Activated naive CD8-positive, alpha-beta T cell treated with anti-CD3 and anti-CD28 coated beads, Interleukin-2, amount 10 ng/mL, durations not matched to agents 7 days and 5 days (primary cell): ENCODE data around the gene PLIN4. TPM values are rescaled to one million over a fixed set of nuclear protein-coding genes. Genes with fewer than 3 reads are reported as not detected.
"Not testable (repeated sequence)": the region's sequence is repeated elsewhere in the genome, so short reads cannot be mapped to it uniquely, and the experiment has no call there.

Experiments
- ATAC-seq: fragments of 150-1000 bp; cut with Tn5 transposase; one replicate; pipeline ENCODE4 v1.10.0; 2021; ENCODE audit warnings: low read depth, moderate library complexity
- POLR2A ChIA-PET: fragments of 350-600 bp; sonication (Branson Sonifier 250); formaldehyde crosslinking; loops from one replicate; lab custom pipeline; 2021; ENCODE audit warnings: antibody characterized with exemption; lab: Charles Lee
- DNase-seq: peaks from one replicate; pipeline ENCODE4 v3.0.0; 2021
- H3K27ac Mint-ChIP-seq: one replicate; pipeline ENCODE4 v1.8.0; 2022; ENCODE audit warnings: mild to moderate bottlenecking, mixed read lengths
- H3K27me3 Mint-ChIP-seq: one replicate; pipeline ENCODE4 v1.8.0; 2022; ENCODE audit warnings: mild to moderate bottlenecking, moderate library complexity, mixed read lengths
- H3K36me3 Mint-ChIP-seq: one replicate; pipeline ENCODE4 v1.8.0; 2021; ENCODE audit warnings: mild to moderate bottlenecking, mixed read lengths
- H3K4me1 Mint-ChIP-seq: one replicate; pipeline ENCODE4 v1.8.0; 2021; ENCODE audit warnings: mixed read lengths
- H3K4me3 Mint-ChIP-seq: one replicate; pipeline ENCODE4 v1.8.0; 2022; ENCODE audit warnings: mild to moderate bottlenecking, moderate library complexity, mixed read lengths
- H3K9me3 Mint-ChIP-seq: one replicate; pipeline ENCODE4 v1.8.0; 2021; ENCODE audit warnings: mixed read lengths
- total RNA-seq, 2 experiments: library from RNA; stranded (reverse); gene quantifications; one replicate each; pipeline ENCODE4 v1.2.3, GENCODE V29; 2021

The PLIN4 gene
- under 1 TPM; 0.06 to 0.11 TPM for total RNA-seq

GRCh38 chr19:4518345-4519171 is at the start of gene PLIN4:
PLIN4 (minus strand) TSS chr19:4518486; CDS start chr19:4518272, 214 bp downstream.
- H3K27me3 Mint-ChIP-seq: peaks cover 2% of the 10 kb centered on the region
- H3K4me1 Mint-ChIP-seq: no peaks in the 10 kb centered on the region
- H3K9me3 Mint-ChIP-seq: no peaks in the 10 kb centered on the region
- H3K4me3 Mint-ChIP-seq: no peak within 1 kb of the TSS
- no peak within 1 kb of the TSS for H3K27ac Mint-ChIP-seq
- POLR2A ChIA-PET: no interaction called here
- ATAC-seq: no peak
- DNase-seq: no peak
- no peaks in the 10 kb centered on the region for H3K36me3 Mint-ChIP-seq

GRCh38 chr19:4567584-4568071 is 49.3 kb upstream of the PLIN4 start:
- POLR2A ChIA-PET: no interaction called here

GRCh38 chr19:4566402-4567051 is 48.2 kb upstream of the PLIN4 start:
- ATAC-seq: no peak
- Mint-ChIP-seq H3K27me3 (peaks cover 2% of the 10 kb centered on the region), H3K4me3 (no peak overlapping the region), H3K4me1 (no peaks in the 10 kb centered on the region), H3K27ac (no peak overlapping the region), H3K36me3 (no peaks in the 10 kb centered on the region), H3K9me3 (no peaks in the 10 kb centered on the region)
- no peak for DNase-seq
- POLR2A ChIA-PET: no interaction called here

More at GRCh38 chr19:4567584-4568071, 49.3 kb upstream of the PLIN4 start:
- Mint-ChIP-seq H3K9me3 (no peaks in the 10 kb centered on the region), H3K4me1 (no peaks in the 10 kb centered on the region), H3K27ac (no peak overlapping the region), H3K27me3 (peaks cover 2% of the 10 kb centered on the region), H3K4me3 (no peak overlapping the region), H3K36me3 (no peaks in the 10 kb centered on the region)
- peak; percentile 52 for ATAC-seq
- DNase-seq: peak; percentile 80

GRCh38 chr19:4563562-4563961 is 45.3 kb upstream of the PLIN4 start:
- H3K9me3 Mint-ChIP-seq, H3K27me3 Mint-ChIP-seq, H3K4me1 Mint-ChIP-seq, H3K36me3 Mint-ChIP-seq, ATAC-seq, H3K27ac Mint-ChIP-seq, DNase-seq, H3K4me3 Mint-ChIP-seq, POLR2A ChIA-PET: not testable (repeated sequence)

GRCh38 chr19:4562085-4562484 is 43.8 kb upstream of the PLIN4 start:
- H3K27me3 Mint-ChIP-seq, H3K4me3 Mint-ChIP-seq, ATAC-seq, H3K4me1 Mint-ChIP-seq, H3K9me3 Mint-ChIP-seq, H3K27ac Mint-ChIP-seq, POLR2A ChIA-PET, DNase-seq, H3K36me3 Mint-ChIP-seq: not testable (repeated sequence)

GRCh38 chr19:4559569-4559968 is 41.3 kb upstream of the PLIN4 start, which contains the start of gene SEMA6B:
SEMA6B (minus strand) TSS chr19:4559684; CDS start chr19:4558457, 1,227 bp downstream.
- H3K4me3 Mint-ChIP-seq: no peak within 1 kb of the TSS

GRCh38 chr19:4557971-4558941 is 40.0 kb upstream of the PLIN4 start:
- no peaks in the 10 kb centered on the region for H3K9me3 Mint-ChIP-seq
- no peak overlapping the region for H3K4me3 Mint-ChIP-seq
- peaks cover 1% of the 10 kb centered on the region for H3K27me3 Mint-ChIP-seq
- POLR2A ChIA-PET: interaction anchor here (0.7 kb wide), 1 partner anchor 33 kb away, joined by 4 read pairs; no protein-coding TSS in a partner anchor
- H3K4me1 Mint-ChIP-seq: no peaks in the 10 kb centered on the region
- no peak overlapping the region for H3K27ac Mint-ChIP-seq
- DNase-seq (peak; percentile 58), ATAC-seq (no peak)
- no peaks in the 10 kb centered on the region for H3K36me3 Mint-ChIP-seq

More at GRCh38 chr19:4559569-4559968, 41.3 kb upstream of the PLIN4 start, which contains the start of gene SEMA6B:
- DNase-seq (no peak), ATAC-seq (no peak)
- Mint-ChIP-seq H3K9me3 (no peaks in the 10 kb centered on the region), H3K4me1 (no peaks in the 10 kb centered on the region), H3K27ac (no peak within 1 kb of the TSS), H3K27me3 (peaks cover 1% of the 10 kb centered on the region), H3K36me3 (no peaks in the 10 kb centered on the region)
- POLR2A ChIA-PET: no interaction called here

- POLR2A ChIA-PET: interaction anchor here (0.5 kb wide), 1 partner anchor 1352 kb away, joined by 4 read pairs; no protein-coding TSS in a partner anchor
- Mint-ChIP-seq H3K4me3 (no peak overlapping the region), H3K9me3 (no peaks in the 10 kb centered on the region), H3K4me1 (no peaks in the 10 kb centered on the region), H3K27ac (no peak overlapping the region), H3K36me3 (no peaks in the 10 kb centered on the region), H3K27me3 (peaks cover 1% of the 10 kb centered on the region)
- peak; percentile 51 for DNase-seq
- ATAC-seq: peak; percentile 34
Measured at GRCh38 chr19:4557144-4557970, 39.1 kb upstream of the PLIN4 start.

- Mint-ChIP-seq H3K4me1 (no peaks in the 10 kb centered on the region), H3K27me3 (peaks cover 1% of the 10 kb centered on the region), H3K9me3 (no peaks in the 10 kb centered on the region), H3K27ac (no peak overlapping the region), H3K36me3 (no peaks in the 10 kb centered on the region), H3K4me3 (no peak overlapping the region)
- ATAC-seq (no peak), DNase-seq (no peak)
- POLR2A ChIA-PET: interaction anchor here (0.5 kb wide), 1 partner anchor 1351 kb away, joined by 4 read pairs; no protein-coding TSS in a partner anchor
Measured at GRCh38 chr19:4556597-4557127, 38.4 kb upstream of the PLIN4 start.

GRCh38 chr19:4555657-4556561 is 37.6 kb upstream of the PLIN4 start:
- Mint-ChIP-seq H3K9me3 (no peaks in the 10 kb centered on the region), H3K36me3 (no peaks in the 10 kb centered on the region), H3K27ac (no peak overlapping the region), H3K27me3 (peaks cover 1% of the 10 kb centered on the region), H3K4me3 (no peak overlapping the region), H3K4me1 (no peaks in the 10 kb centered on the region)
- no peak for DNase-seq
- POLR2A ChIA-PET: no interaction called here
- no peak for ATAC-seq

- no peak for ATAC-seq
Measured at GRCh38 chr19:4554717-4555116, 36.4 kb upstream of the PLIN4 start.

More at GRCh38 chr19:4554717-4555116, 36.4 kb upstream of the PLIN4 start:
- no peak for DNase-seq
- Mint-ChIP-seq H3K27ac (no peak overlapping the region), H3K4me3 (no peak overlapping the region), H3K36me3 (no peaks in the 10 kb centered on the region), H3K27me3 (peaks cover 1% of the 10 kb centered on the region), H3K9me3 (no peaks in the 10 kb centered on the region), H3K4me1 (no peaks in the 10 kb centered on the region)
- POLR2A ChIA-PET: no interaction called here
